GM23248 (cell line): ENCODE measurements around the gene DGKI.

ENCODE experiments used
- EZH2 ChIP-seq: fragments of 200-600 bp; sonication (generic); IDR thresholded peaks from 2 replicates; pipeline ENCODE4 v1.6.1; 2018; ENCODE audit warnings: antibody characterized with exemption, mild to moderate bottlenecking; ENCODE audit not compliant: insufficient read depth, poor library complexity, severe bottlenecking
- EZH2phosphoT487 ChIP-seq: fragments of 200-600 bp; sonication (generic); IDR thresholded peaks from 2 replicates; pipeline ENCODE4 v1.6.1; 2018; ENCODE audit warnings: antibody characterized with exemption, moderate library complexity, mild to moderate bottlenecking, low read depth; ENCODE audit not compliant: insufficient read depth

GRCh38 chr7:137476937-137477336 is 369.8 kb downstream of the DGKI start:
- TF ChIP-seq EZH2phosphoT487 (no peak), EZH2 (no peak)
